Colonic mucosa (tissue), 4 donors: Measurements from ENCODE around the gene PHF21B. TPM values are rescaled to one million over a fixed set of nuclear protein-coding genes. Genes with fewer than 3 reads are reported as not detected.

Experiments
- DNase-seq: peaks from one replicate; pipeline ENCODE4 v3.0.0-alpha.2; 2020
- H3K27ac ChIP-seq: fragments of 200-600 bp; one replicate; pipeline ENCODE4 v1.8.0; 2021
- H3K27me3 ChIP-seq: fragments of 200-600 bp; one replicate; pipeline ENCODE4 v1.8.0; 2021
- H3K36me3 ChIP-seq: fragments of 200-600 bp; one replicate; pipeline ENCODE4 v1.8.0; 2021
- H3K4me1 ChIP-seq: fragments of 200-600 bp; one replicate; pipeline ENCODE4 v1.8.0; 2021; ENCODE audit warnings: mild to moderate bottlenecking
- H3K4me3 ChIP-seq: fragments of 200-600 bp; one replicate; pipeline ENCODE4 v1.8.0; 2021
- H3K9ac ChIP-seq, 2 donors: one replicate each; pipeline ENCODE4 v1.7.0; 2013; ENCODE audit warnings: control low read depth in 2 of 2, low read depth in 2 of 2, low read length in 2 of 2
- H3K9me3 ChIP-seq: fragments of 200-600 bp; one replicate; pipeline ENCODE4 v1.8.0; 2021
- CTCF ChIP-seq: fragments of 200-600 bp; IDR thresholded peaks from one replicate; pipeline ENCODE4 v1.8.0; 2022; ENCODE audit warnings: antibody characterized with exemption, mild to moderate bottlenecking
- intact Hi-C: fragments of 100-400 bp; cut with DNase I; formaldehyde crosslinking; loops from one replicate; pipeline ENCODE4 v1.14.1; 2022
- total RNA-seq, 2 donors: library from RNA; stranded (reverse); fragmentation: NEBNext Ultra II Directional in 1 of 2; extraction: Animal tissue kit (Norgen Biotek cat#: 25700) in 1 of 2; gene quantifications; one replicate each; pipeline ENCODE4 v1.2.1, GENCODE V29; 2021
- donor health status: healthy.
- donor health status: DM: no; HTN: no; CAD: no.
- donor health status: DM: no; HTN: no; CAD: no.

PHF21B gene
- total RNA-seq, 2 donors from 2014 or later = not detected

GRCh38 chr22:44930711-44931035 lies 79.1 kb downstream of the PHF21B start:
- no peak for DNase-seq
- Histone ChIP-seq H3K9ac (no peak overlapping the region), H3K36me3 (no peaks in the 10 kb centered on the region), H3K4me3 (no peak overlapping the region), H3K27ac (no peak overlapping the region), H3K9me3 (no peaks in the 10 kb centered on the region), H3K27me3 (no peaks in the 10 kb centered on the region), H3K4me1 (no peaks in the 10 kb centered on the region)
- intact Hi-C loops = no loop called here
- TF ChIP-seq CTCF = no peak

GRCh38 chr22:44930016-44930710 lies 79.6 kb downstream of the PHF21B start:
- Histone ChIP-seq H3K36me3 (no peaks in the 10 kb centered on the region), H3K9me3 (no peaks in the 10 kb centered on the region), H3K9ac (no peak overlapping the region), H3K27me3 (no peaks in the 10 kb centered on the region), H3K27ac (no peak overlapping the region), H3K4me1 (no peaks in the 10 kb centered on the region), H3K4me3 (no peak overlapping the region)
- no peak for TF ChIP-seq CTCF
- intact Hi-C loops = no loop called here
- DNase-seq = no peak

- H3K27me3 ChIP-seq = no peaks in the 10 kb centered on the region
- no peak for DNase-seq
- no peak overlapping the region for H3K9ac ChIP-seq
- no peak for TF ChIP-seq CTCF
- no peaks in the 10 kb centered on the region for H3K36me3 ChIP-seq
- no peak overlapping the region for H3K4me3 ChIP-seq
- H3K9me3 ChIP-seq = no peaks in the 10 kb centered on the region
- H3K4me1 ChIP-seq = no peaks in the 10 kb centered on the region
- no peak overlapping the region for H3K27ac ChIP-seq
- intact Hi-C loops = no loop called here
Observed at GRCh38 chr22:44929359-44930015, 80.3 kb downstream of the PHF21B start.

GRCh38 chr22:44928711-44929358 lies 81.0 kb downstream of the PHF21B start:
- Histone ChIP-seq H3K27me3 (no peaks in the 10 kb centered on the region), H3K9me3 (no peaks in the 10 kb centered on the region), H3K4me3 (no peak overlapping the region), H3K27ac (no peak overlapping the region), H3K4me1 (no peaks in the 10 kb centered on the region), H3K36me3 (no peaks in the 10 kb centered on the region), H3K9ac (no peak overlapping the region)
- no peak for DNase-seq
- TF ChIP-seq CTCF = no peak
- intact Hi-C loops = no loop called here

- no peak overlapping the region for H3K9ac ChIP-seq
- H3K27ac ChIP-seq = no peak overlapping the region
- intact Hi-C loops = no loop called here
- H3K27me3 ChIP-seq = no peaks in the 10 kb centered on the region
- no peak for DNase-seq
- TF ChIP-seq CTCF = no peak
- no peaks in the 10 kb centered on the region for H3K4me1 ChIP-seq
- no peaks in the 10 kb centered on the region for H3K36me3 ChIP-seq
- no peak overlapping the region for H3K4me3 ChIP-seq
- no peaks in the 10 kb centered on the region for H3K9me3 ChIP-seq
Observed at GRCh38 chr22:44928136-44928463, 81.7 kb downstream of the PHF21B start.
